ENCODE data around the gene OR8A1.
"Not testable (repeated sequence)": the region's sequence is repeated elsewhere in the genome, so short reads cannot be mapped to it uniquely, and the experiment has no call there.

Gene OR8A1

GRCh38 chr11:124591430-124591829, 21.6 kb downstream of the OR8A1 start:
- DNase-seq (ENCODE audit: insufficient read length, low spot score) (no peak), FAIRE-seq (no peak)

DNA sequence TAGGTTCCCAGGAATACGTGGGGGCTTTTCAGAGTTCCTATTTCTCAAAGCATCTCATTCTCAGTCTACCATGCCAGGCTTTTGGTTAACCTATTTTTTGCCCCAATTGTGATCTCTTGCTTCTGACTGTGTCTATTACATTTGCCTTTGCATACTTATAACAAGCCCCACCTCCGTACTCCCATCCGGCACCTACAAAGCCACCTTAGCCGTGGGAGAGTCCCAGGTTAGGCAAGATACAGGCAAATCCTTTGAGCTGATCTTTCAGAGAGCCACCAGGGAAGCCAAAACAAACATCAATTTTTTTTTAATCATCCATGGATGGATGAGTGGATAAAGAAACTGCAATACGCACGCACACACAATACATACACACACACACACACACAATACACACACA, 22.8 kb downstream of the OR8A1 start:
- DNase-seq (ENCODE audit: insufficient read length, low spot score), result no peak
- FAIRE-seq, result no peak

DNA sequence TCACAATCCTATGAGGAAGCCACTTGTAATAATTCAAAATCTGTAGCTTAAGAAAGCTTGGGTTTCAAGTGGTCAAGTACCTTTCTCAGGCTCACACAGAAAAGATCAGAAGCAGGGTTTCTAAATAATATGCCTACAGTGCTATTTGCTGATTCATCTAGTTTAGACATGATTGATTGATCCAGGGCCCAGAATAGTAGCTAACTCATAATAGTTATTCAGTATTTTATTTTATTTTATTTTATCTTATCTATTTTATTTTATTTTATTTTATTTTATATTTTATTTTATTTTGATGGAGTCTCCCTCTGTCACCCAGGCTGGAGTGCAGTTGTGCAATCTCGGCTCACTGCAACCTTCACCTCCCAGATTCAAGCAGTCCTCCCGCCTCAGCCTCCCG, 25.5 kb downstream of the OR8A1 start:
- no peak for FAIRE-seq
- DNase-seq (ENCODE audit: insufficient read length, low spot score), result no peak

DNA sequence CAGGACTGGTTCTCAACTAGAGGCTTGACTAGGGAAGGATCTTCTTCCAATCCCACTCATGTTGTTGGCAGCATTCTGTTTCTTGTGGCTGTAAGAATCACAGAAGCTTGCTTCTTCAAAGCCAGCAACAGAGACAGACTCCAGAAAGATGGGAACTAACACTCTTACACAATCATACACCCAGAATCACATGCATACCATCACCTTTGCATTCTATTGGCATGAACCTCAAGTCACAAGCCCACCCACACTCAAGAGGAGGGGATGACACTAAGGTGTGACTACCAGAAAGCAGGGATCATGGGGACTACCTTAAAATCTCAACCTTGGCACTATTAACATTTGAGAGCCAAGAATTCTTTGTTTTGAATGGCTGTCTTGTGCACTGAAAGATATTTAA, 27.8 kb downstream of the OR8A1 start:
- FAIRE-seq (no peak), DNase-seq (ENCODE audit: insufficient read length, low spot score) (no peak)

DNA sequence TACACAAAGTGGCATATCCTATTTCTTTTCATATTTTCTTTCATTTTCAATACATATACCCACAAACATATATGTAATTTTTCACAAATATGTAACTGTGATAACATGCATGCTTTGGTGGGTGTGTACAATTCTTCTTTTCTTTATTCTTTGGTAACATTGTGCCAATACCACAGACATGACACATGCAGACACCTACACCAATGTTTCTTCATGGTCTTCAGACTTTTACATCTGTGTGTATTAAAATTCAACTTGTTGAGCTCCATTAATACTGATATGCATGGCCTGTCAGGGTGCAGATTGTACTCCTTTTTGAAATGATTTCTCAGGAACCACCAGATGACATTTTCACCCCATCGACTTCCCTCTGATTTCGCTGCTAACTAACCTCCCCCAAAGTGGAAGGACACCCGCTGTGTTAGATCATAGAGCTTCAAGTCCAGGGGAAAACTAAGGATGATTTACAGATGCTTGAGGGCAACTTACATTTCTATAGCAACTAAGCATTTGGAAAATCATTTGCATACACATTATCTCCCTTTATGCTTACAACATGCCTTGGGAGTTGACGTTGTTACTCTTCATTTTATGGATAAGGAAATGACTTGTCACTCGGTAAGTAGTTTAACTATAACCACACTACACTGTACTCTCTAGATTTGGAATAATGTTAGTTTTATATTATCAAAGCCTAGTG, 31.0 kb downstream of the OR8A1 start:
- DNase-seq (ENCODE audit: insufficient read length, low spot score) (no peak), FAIRE-seq (no peak)

- DNase-seq (ENCODE audit: insufficient read length, low spot score) (no peak), FAIRE-seq (no peak)
Observed at GRCh38 chr11:124602193-124602592, 32.4 kb downstream of the OR8A1 start.

DNA sequence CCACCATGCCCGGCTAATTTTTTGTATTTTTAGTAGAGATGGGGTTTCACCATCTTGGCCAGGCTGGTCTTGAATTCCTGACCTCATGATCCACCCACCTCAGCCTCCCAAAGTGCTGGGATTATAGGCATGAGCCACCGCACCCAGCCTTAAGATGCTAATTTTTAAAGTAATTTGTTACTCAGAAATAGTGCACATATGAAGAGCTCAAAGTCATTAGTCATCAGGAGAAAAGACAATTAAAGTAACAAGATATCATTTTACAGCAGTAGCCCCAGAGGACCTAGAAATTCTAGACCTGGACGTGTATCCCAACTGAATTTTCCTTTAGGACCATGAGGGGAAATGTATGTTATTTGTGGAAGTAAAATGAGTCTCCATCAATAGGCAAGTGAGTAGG, 32.9 kb downstream of the OR8A1 start:
- DNase-seq (ENCODE audit: insufficient read length, low spot score); FAIRE-seq: not testable (repeated sequence)

DNA sequence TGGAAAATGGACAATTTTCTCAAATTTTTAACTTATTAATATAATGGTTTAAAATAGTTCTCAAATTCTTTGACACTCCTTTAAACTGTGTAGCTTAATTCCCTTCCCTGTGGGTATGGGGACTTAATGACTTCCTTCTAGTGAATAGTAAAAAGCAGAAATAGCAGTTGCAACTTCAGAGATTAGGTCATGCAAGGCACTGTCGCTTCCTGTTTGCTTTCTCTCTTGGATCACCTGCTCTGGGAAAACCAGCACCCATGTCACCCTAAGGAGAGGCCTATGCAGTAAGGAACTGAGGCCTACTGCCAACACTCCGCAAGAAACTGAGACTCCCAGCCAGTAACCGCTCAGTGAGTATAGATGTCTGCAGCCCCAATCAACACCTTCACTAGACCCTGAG, 35.9 kb downstream of the OR8A1 start:
- DNase-seq (ENCODE audit: insufficient read length, low spot score) (no peak), FAIRE-seq (no peak)

- no peak for DNase-seq (ENCODE audit: insufficient read length, low spot score)
- FAIRE-seq, result no peak
Observed at GRCh38 chr11:124608147-124608546, 38.4 kb downstream of the OR8A1 start.

- FAIRE-seq, result no peak
- no peak for DNase-seq (ENCODE audit: insufficient read length, low spot score)
Observed at GRCh38 chr11:124610295-124610694, 40.5 kb downstream of the OR8A1 start.

- no peak for FAIRE-seq
Observed at GRCh38 chr11:124611064-124611463, 41.3 kb downstream of the OR8A1 start, which contains the start of gene PANX3. Gene PANX3 (plus strand): TSS chr11:124611428. CDS start chr11:124611557, 129 bp downstream.

GRCh38 chr11:124612045-124612444, 42.2 kb downstream of the OR8A1 start:
- no peak for FAIRE-seq
- no peak for DNase-seq (ENCODE audit: insufficient read length, low spot score)

More at GRCh38 chr11:124611064-124611463, 41.3 kb downstream of the OR8A1 start, which contains the start of gene PANX3:
- no peak for DNase-seq (ENCODE audit: insufficient read length, low spot score)

- DNase-seq (ENCODE audit: insufficient read length, low spot score), result no peak
- no peak for FAIRE-seq
Observed at GRCh38 chr11:124612567-124613246, 42.9 kb downstream of the OR8A1 start.

DNA sequence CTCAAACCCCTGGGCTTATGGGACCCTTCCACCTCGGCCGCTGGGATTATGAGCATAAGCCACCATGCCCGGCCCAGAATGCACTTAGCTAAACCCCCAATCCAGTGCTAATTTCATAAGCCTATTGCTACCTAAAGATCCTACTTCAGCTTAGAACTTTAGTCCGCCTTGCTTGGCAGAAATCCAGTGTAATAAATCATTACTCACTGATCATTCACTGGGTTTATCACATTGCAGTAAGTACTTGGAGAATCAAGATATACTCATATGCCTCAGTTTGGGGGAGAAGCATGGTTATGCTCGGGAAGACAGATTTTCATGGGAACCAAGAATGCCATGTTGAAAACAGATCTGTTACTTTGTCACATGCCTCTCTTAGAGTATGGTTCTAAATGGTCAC, 49.1 kb downstream of the OR8A1 start:
- FAIRE-seq, result no peak

More for the DNA sequence above, 49.1 kb downstream of the OR8A1 start:
- no peak for DNase-seq (ENCODE audit: insufficient read length, low spot score)
